Dedifferentiated amniotic fluid mesenchymal stem cell (primary cell): ENCODE data around the gene AKT1.

Experiments used
- DNase-seq: peaks from one replicate; pipeline ENCODE4 v3.0.0-alpha.2; 2016; ENCODE audit errors: extremely low spot score

Gene AKT1

GRCh38 chr14:104786091-104786586 is 9.4 kb downstream of the AKT1 start:
- no peak for DNase-seq

GRCh38 chr14:104785708-104786080 is 9.9 kb downstream of the AKT1 start:
- no peak for DNase-seq

GRCh38 chr14:104784846-104785707 is 10.5 kb downstream of the AKT1 start:
- no peak for DNase-seq

GRCh38 chr14:104784218-104784568 is 11.4 kb downstream of the AKT1 start:
- DNase-seq: no peak

- DNase-seq: no peak
Observed at GRCh38 chr14:104783484-104784217, 11.9 kb downstream of the AKT1 start.

GRCh38 chr14:104782808-104783139 is 12.8 kb downstream of the AKT1 start:
- DNase-seq: no peak

- no peak for DNase-seq
Observed at GRCh38 chr14:104782086-104782807, 13.3 kb downstream of the AKT1 start.

GRCh38 chr14:104781271-104782077 is 14.1 kb downstream of the AKT1 start:
- no peak for DNase-seq

GRCh38 chr14:104780513-104781030 is 15.0 kb downstream of the AKT1 start:
- DNase-seq: no peak

- DNase-seq: no peak
Observed at GRCh38 chr14:104779776-104780512, 15.6 kb downstream of the AKT1 start.

GRCh38 chr14:104778694-104779331 is 16.7 kb downstream of the AKT1 start:
- no peak for DNase-seq

- DNase-seq: no peak
Observed at GRCh38 chr14:104777808-104778249, 17.7 kb downstream of the AKT1 start.

GRCh38 chr14:104776961-104777807 is 18.4 kb downstream of the AKT1 start:
- no peak for DNase-seq

- no peak for DNase-seq
Observed at GRCh38 chr14:104776481-104776880, 19.1 kb downstream of the AKT1 start.

- DNase-seq: no peak
Observed at GRCh38 chr14:104775073-104775489, 20.5 kb downstream of the AKT1 start.

GRCh38 chr14:104774453-104775072 is 21.0 kb downstream of the AKT1 start:
- no peak for DNase-seq

- no peak for DNase-seq
Observed at GRCh38 chr14:104773505-104774452, 21.8 kb downstream of the AKT1 start.
